Stimulated activated naive B cell treated with anti-CD40 and anti-IgM and Interleukin-4, amounts not matched to agents 10 μg/mL and 1 μg/mL and 100 μg/mL, for 72 hours (primary cell): ENCODE data around the gene COX7A2L.

Experiments
- ATAC-seq, 2 donors: fragments of 150-1000 bp; cut with Tn5 transposase; replicated peaks; 2 replicates each; pipeline ENCODE4 v1.10.0; 2021; ENCODE audit warnings: moderate library complexity in 1 of 2
- DNase-seq: peaks from one replicate; pipeline ENCODE4 v3.0.0; 2021
- H3K27ac Mint-ChIP-seq: one replicate; pipeline ENCODE4 v1.8.0; 2022; ENCODE audit warnings: mild to moderate bottlenecking, mixed read lengths
- H3K27me3 Mint-ChIP-seq, 2 donors: one replicate each; pipeline ENCODE4 v1.8.0; 2022; ENCODE audit warnings: mixed read lengths in 2 of 2
- H3K36me3 Mint-ChIP-seq, 2 donors: one replicate each; pipeline ENCODE4 v1.8.0; 2022; ENCODE audit warnings: mixed read lengths in 2 of 2, mild to moderate bottlenecking in 1 of 2
- H3K4me1 Mint-ChIP-seq, 2 donors: one replicate each; pipeline ENCODE4 v1.8.0; 2022; ENCODE audit warnings: mixed read lengths in 2 of 2, mild to moderate bottlenecking in 1 of 2
- H3K4me3 Mint-ChIP-seq, 2 donors: one replicate each; pipeline ENCODE4 v1.8.0; 2022; ENCODE audit warnings: mild to moderate bottlenecking in 2 of 2, mixed read lengths in 2 of 2, moderate library complexity in 1 of 2
- H3K9me3 Mint-ChIP-seq, 2 donors: one replicate each; pipeline ENCODE4 v1.8.0; 2022; ENCODE audit warnings: mixed read lengths in 2 of 2, mild to moderate bottlenecking in 1 of 2

The COX7A2L gene

DNA sequence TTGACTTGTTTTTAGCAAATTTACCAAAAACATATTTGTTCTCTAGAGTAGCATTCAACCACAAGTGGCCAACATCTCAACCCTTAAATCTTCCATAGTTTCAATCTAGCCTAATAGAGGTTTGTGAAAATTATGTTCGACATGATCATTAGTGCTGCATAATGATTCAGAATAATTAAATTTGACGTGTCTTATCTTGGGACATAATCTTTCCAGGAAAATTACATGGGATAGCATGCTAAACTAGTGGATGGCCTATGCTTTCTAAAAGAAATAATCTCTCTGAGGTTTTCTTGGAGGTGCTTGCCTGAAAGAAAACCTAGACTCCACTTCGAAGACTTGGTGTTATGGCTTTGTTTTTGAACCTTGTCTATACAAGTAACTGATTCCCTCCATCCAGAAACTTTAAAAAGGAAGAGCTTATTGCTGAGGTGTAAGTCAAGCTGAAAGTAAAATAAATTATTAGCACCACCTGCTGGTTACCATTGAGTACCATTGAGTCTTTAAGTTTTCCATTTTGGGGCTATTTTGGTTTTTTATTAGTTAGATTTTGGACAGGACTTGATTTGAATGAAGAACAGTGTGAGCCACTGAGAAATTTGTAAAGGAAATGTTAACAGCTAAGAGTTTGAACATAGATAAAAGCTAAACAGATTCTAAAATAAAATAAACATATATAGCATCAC lies 32.7 kb downstream of the COX7A2L start:
- no peaks in the 10 kb centered on the region for H3K27me3 Mint-ChIP-seq
- DNase-seq (no peak), ATAC-seq (peak in 1 of 2 donors; percentile 47)
- no peaks in the 10 kb centered on the region for H3K9me3 Mint-ChIP-seq
- no peak overlapping the region for H3K27ac Mint-ChIP-seq
- no peak overlapping the region for H3K4me3 Mint-ChIP-seq
- H3K36me3 Mint-ChIP-seq = peaks cover 22 to 32% of the 10 kb centered on the region in 2 donors
- no peaks in the 10 kb centered on the region for H3K4me1 Mint-ChIP-seq

DNA sequence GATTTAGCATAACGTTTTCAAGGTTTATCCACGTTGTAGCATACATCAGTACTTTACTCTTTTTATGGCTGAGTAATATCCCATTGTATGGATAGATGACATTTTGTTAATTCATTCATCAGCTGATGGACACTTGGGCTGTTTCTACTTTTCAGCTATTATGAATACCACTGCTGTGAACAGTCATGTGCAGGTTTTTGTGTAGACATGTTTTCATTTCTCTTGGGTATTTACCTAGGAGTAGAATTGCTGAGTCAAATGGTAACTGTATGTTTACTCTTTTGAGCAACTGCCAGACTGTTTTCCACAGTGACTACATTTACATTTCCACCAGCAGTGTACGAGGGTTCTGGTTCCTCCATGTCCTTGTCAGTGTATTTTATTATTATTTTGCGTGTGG lies 33.9 kb downstream of the COX7A2L start:
- Mint-ChIP-seq H3K4me1 (no peaks in the 10 kb centered on the region), H3K9me3 (no peaks in the 10 kb centered on the region), H3K27me3 (no peaks in the 10 kb centered on the region), H3K27ac (peak overlapping the region; percentile 31), H3K36me3 (peaks cover 15 to 33% of the 10 kb centered on the region in 2 donors), H3K4me3 (no peak overlapping the region)
- no peak for ATAC-seq
- DNase-seq = no peak

DNA sequence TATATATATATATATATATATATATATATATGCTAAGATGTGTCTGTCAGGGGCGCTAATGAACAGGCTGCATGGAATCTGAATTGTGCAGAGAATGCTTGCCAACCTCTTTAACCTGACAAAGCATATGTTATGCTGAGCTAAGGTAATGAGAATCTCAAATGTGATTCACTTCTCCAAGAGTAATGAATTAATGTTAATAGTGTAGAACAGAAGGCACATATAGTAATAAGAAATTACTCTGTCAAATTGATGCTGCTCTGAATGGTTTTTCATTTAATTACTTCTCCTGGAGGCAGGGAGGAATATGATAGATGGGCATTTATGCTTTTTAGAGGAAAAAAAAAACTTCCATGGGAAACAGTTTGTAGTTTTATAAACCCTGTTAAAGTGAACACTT lies 35.4 kb downstream of the COX7A2L start:
- DNase-seq = no peak
- no peak overlapping the region for H3K27ac Mint-ChIP-seq
- H3K36me3 Mint-ChIP-seq = peaks cover 15 to 36% of the 10 kb centered on the region in 2 donors

DNA sequence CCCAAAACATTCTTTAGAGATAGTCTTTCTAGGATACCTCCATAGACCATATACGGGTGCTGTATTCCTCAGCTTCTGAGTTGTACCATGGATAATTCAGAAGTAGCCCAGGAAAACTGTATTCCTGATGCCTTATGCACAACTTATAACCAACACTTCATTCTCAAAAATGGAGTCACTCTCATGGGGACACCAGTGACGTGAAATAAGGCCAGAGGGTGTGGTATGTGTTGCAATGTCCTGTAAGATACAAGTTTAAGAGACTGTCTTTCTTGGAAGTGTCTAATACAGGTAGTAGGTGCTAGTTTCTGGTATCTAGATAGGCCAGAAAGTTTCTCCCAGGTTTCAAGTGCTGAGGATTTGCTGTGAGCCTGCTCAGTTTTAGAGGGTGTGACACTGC lies 36.1 kb downstream of the COX7A2L start:
- Mint-ChIP-seq H3K4me3 (no peak overlapping the region), H3K27ac (no peak overlapping the region), H3K4me1 (no peaks in the 10 kb centered on the region), H3K27me3 (no peaks in the 10 kb centered on the region), H3K9me3 (no peaks in the 10 kb centered on the region), H3K36me3 (peaks cover 15 to 35% of the 10 kb centered on the region in 2 donors)
- ATAC-seq (no peak), DNase-seq (no peak)

More for the DNA sequence above, 35.4 kb downstream of the COX7A2L start:
- Mint-ChIP-seq H3K9me3 (no peaks in the 10 kb centered on the region), H3K27me3 (no peaks in the 10 kb centered on the region), H3K4me1 (no peaks in the 10 kb centered on the region), H3K4me3 (no peak overlapping the region)
- no peak for ATAC-seq

DNA sequence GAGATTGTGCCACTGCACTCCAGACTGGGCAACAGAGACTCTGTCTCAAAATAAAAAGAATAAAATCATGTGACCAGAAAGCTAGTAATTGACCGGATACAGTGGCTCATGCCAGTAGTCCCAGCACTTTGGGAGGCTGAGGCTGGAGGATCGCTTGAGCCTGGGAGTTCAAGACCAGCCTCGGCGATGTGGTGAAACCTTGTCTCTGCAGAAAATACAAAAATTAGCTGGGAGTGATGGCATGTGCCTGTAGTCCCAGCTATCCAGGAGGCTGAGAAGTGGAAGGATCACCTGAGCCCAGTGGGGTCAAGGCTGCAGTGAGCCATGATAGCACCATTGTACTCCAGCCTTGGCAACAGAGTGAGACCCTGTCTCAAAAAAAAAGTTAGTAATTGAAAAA lies 36.8 kb downstream of the COX7A2L start:
- no peaks in the 10 kb centered on the region for H3K4me1 Mint-ChIP-seq
- no peaks in the 10 kb centered on the region for H3K27me3 Mint-ChIP-seq
- DNase-seq (no peak), ATAC-seq (no peak)
- H3K27ac Mint-ChIP-seq = peak overlapping the region; percentile 9
- peaks cover 13 to 29% of the 10 kb centered on the region in 2 donors for H3K36me3 Mint-ChIP-seq
- H3K4me3 Mint-ChIP-seq = no peak overlapping the region
- H3K9me3 Mint-ChIP-seq = no peaks in the 10 kb centered on the region

DNA sequence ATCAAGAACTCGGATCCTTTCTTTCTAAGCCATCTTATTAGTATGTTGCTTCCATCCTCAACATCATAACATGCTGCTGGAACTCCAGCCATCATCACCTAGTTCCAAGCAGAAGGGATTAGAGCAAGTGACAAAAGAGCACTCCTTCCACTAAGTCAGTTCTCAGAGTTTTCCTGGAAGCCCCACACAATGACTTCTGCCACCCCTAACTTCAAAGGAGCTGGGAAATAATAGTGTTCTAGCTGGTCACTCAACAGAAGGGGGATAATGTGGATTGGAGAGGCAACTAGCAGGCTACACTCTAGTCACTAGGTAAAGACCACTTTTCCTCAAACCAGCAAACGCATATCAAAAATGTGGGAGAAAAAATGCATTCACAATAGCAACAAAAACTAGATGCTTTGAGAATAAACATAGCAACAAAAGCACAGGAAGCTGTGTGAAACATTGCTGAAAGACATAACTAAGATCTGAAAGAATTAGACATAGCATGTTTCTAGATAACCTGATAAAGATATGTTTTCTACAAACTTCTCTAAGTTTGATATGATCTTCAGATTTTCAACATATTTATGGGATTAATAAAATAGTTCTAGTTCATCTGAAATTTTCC lies 39.5 kb downstream of the COX7A2L start:
- H3K4me1 Mint-ChIP-seq = no peaks in the 10 kb centered on the region
- no peak overlapping the region for H3K4me3 Mint-ChIP-seq
- no peaks in the 10 kb centered on the region for H3K27me3 Mint-ChIP-seq
- DNase-seq = no peak
- peaks cover 20 to 37% of the 10 kb centered on the region in 2 donors for H3K36me3 Mint-ChIP-seq
- H3K27ac Mint-ChIP-seq = no peak overlapping the region
- no peak for ATAC-seq
- no peaks in the 10 kb centered on the region for H3K9me3 Mint-ChIP-seq

DNA sequence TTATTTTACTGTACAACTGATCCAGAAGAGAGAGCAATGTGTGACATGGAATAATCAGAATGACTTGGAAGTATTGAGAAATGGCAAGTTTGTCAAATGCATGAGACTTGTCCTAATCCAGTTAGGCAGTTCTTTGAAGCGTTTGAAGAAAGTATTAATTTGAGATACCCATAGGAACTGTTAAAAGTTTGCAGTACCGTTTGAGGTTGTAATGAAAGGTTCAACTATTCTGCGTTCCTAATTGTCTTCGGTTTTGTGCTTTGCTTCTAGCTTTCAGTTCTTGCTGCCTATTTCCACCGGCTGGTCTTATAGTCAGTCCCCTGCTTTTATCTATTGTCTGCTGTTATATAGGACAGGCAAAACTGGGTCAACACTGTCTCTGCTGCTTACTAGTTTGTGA lies 41.8 kb downstream of the COX7A2L start:
- peaks cover 27 to 45% of the 10 kb centered on the region in 2 donors for H3K36me3 Mint-ChIP-seq
- H3K4me3 Mint-ChIP-seq = no peak overlapping the region
- H3K4me1 Mint-ChIP-seq = peaks cover 0 to 5% of the 10 kb centered on the region in 2 donors
- no peaks in the 10 kb centered on the region for H3K27me3 Mint-ChIP-seq
- no peak overlapping the region for H3K27ac Mint-ChIP-seq
- no peak for DNase-seq
- no peak for ATAC-seq
- H3K9me3 Mint-ChIP-seq = no peaks in the 10 kb centered on the region

DNA sequence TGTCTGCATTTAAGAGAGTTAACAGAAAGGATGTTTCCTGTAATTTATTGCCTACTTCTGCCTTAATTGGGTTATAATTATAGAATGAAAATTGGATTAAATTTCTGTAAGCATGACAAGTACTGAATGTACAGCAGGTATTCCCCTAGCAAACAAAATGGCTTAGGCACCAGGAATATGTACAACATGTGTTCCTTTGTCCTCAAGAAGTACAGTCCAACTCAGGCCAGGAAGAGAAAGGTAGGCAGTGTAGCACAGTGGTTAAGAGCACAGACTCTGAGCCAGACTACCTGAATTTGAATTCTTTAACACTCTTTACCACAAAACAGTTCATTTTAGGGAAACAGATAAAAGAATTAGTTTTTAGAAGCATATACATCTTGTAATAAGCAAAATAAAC lies 43.1 kb downstream of the COX7A2L start:
- H3K9me3 Mint-ChIP-seq = no peaks in the 10 kb centered on the region
- no peak overlapping the region for H3K4me3 Mint-ChIP-seq
- H3K27ac Mint-ChIP-seq = no peak overlapping the region
- ATAC-seq (no peak), DNase-seq (no peak)
- H3K4me1 Mint-ChIP-seq = peaks cover 0 to 5% of the 10 kb centered on the region in 2 donors
- peaks cover 23 to 39% of the 10 kb centered on the region in 2 donors for H3K36me3 Mint-ChIP-seq
- no peaks in the 10 kb centered on the region for H3K27me3 Mint-ChIP-seq

DNA sequence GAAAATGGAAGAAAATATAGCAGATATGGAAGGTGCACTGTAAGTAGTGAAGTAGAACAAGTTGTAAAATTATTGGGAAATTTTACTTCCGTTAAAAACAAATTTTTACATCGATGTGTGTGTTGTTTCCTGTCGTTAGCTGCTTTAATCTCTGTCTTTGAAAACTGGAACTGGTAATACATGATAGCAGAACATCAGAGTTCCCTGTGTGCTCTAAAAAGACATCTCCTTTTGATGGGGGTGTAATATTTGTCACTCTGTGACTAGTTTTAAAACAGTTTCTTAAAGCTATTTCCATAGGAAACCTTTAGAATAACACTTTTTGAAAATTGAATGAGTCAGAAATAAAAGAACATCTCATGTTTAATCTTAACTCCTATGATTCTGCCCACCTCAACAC lies 43.5 kb downstream of the COX7A2L start:
- H3K4me3 Mint-ChIP-seq = no peak overlapping the region
- peaks cover 0 to 5% of the 10 kb centered on the region in 2 donors for H3K4me1 Mint-ChIP-seq
- peaks cover 23 to 35% of the 10 kb centered on the region in 2 donors for H3K36me3 Mint-ChIP-seq
- no peaks in the 10 kb centered on the region for H3K27me3 Mint-ChIP-seq
- no peaks in the 10 kb centered on the region for H3K9me3 Mint-ChIP-seq
- ATAC-seq (no peak), DNase-seq (no peak)
- no peak overlapping the region for H3K27ac Mint-ChIP-seq

DNA sequence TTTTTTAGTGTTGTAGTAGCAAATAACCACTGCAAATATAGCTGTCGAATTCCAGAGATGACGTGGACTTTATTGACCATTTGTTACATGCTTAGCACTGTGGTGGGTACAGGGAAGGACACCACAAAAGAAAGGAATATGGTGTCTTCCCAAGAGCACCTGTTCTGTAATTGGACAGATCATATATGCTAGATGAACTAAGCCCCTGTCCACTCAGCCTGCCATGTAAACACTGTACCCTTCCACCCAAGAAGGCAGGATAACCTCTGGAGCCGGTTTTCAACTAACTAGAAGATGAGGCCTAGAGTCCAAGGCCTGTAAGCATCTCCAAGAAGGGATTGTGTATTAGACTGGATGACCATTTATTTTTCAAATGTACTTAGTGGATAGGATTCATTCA lies 44.1 kb downstream of the COX7A2L start:
- no peak for DNase-seq
- Mint-ChIP-seq H3K27ac (no peak overlapping the region), H3K4me3 (no peak overlapping the region), H3K9me3 (no peaks in the 10 kb centered on the region), H3K36me3 (peaks cover 24 to 32% of the 10 kb centered on the region in 2 donors), H3K27me3 (no peaks in the 10 kb centered on the region), H3K4me1 (peaks cover 0 to 5% of the 10 kb centered on the region in 2 donors)
- ATAC-seq = no peak

DNA sequence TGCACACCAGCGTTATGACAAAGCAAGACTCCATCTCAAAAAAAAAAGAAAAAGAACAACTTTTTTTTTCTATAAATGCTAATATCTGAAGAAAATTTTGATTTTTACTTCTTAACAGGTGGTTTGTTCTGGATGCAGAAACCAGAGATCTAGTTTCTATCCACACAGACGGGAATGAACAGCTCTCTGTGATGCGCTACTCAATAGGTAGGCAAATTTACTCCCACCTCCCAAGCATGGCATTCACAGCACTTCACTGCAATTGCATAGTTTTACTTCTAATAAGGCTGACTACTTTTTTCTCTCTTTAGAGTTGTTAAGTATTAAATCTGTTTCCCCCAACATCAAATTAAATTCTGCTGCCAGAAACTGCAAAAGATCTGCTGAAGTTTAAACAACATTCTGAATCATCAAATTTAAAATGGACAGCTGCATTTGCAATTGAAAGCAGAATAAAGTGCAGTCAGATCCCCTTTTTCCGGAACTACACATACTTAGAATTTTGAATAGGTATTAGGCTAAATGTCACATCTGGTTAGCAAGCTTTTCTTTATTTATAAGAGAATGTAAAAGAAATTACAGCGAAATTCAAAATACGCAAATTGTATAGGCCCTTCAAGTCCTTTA lies 45.1 kb downstream of the COX7A2L start:
- Mint-ChIP-seq H3K9me3 (no peaks in the 10 kb centered on the region), H3K27me3 (no peaks in the 10 kb centered on the region), H3K27ac (no peak overlapping the region), H3K4me1 (peaks cover 0 to 5% of the 10 kb centered on the region in 2 donors), H3K4me3 (no peak overlapping the region), H3K36me3 (peaks cover 24 to 28% of the 10 kb centered on the region in 2 donors)
- no peak for ATAC-seq
- no peak for DNase-seq

DNA sequence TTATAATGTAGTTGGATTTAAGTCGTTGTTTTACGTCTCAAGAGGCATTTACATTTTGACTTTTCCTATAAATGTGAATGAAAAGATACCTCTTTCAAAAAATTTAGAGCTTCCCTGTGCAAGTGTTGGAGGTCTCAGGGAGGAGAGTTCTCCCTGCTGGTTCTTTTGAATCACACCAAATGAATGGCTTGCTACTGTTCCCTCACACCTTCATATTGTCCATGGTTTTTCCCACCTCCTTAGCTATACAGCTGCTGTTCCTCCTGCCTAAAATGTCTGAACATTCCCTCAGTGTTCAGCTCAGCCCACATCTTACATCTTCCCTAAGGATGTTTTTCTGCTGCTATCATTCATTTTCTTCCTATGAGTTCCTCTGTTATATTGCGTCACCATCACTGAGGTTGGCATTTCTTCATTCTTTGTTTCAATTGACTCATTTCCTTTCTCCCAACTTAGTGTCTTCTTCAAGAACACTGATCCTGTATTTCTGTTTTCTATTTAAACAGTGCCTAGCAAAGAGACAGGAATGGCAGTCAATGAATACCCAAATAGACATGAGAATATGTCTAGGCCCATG lies 46.0 kb downstream of the COX7A2L start:
- H3K36me3 Mint-ChIP-seq = peaks cover 20 to 27% of the 10 kb centered on the region in 2 donors
- DNase-seq = no peak
- no peak overlapping the region for H3K4me3 Mint-ChIP-seq
- H3K4me1 Mint-ChIP-seq = peaks cover 0 to 5% of the 10 kb centered on the region in 2 donors
- no peak for ATAC-seq
- H3K27me3 Mint-ChIP-seq = no peaks in the 10 kb centered on the region
- no peak overlapping the region for H3K27ac Mint-ChIP-seq
- no peaks in the 10 kb centered on the region for H3K9me3 Mint-ChIP-seq

DNA sequence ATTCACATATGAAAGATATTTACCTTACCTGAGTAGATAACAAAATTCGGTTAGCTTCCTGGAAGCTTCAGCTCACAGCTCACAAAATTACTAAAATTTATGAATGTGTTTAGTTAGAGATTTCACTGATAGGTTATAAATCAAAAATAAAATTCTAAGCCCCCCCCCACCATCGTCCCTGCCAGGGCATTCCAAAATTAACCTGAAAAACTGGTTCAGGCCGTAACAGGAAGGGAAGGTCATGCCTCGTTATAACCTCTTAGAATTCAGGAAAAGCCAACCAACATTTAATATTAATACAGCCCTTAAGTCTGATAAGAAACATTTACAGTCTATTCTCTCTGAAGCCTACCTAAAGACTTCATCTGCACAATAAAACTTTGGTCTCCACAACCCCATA lies 48.9 kb downstream of the COX7A2L start:
- Mint-ChIP-seq H3K27ac (peak overlapping the region; percentile 71), H3K36me3 (peaks cover 14 to 26% of the 10 kb centered on the region in 2 donors), H3K27me3 (no peaks in the 10 kb centered on the region), H3K4me1 (peaks cover 0 to 5% of the 10 kb centered on the region in 2 donors), H3K4me3 (no peak overlapping the region), H3K9me3 (no peaks in the 10 kb centered on the region)
- DNase-seq (no peak), ATAC-seq (no peak)

DNA sequence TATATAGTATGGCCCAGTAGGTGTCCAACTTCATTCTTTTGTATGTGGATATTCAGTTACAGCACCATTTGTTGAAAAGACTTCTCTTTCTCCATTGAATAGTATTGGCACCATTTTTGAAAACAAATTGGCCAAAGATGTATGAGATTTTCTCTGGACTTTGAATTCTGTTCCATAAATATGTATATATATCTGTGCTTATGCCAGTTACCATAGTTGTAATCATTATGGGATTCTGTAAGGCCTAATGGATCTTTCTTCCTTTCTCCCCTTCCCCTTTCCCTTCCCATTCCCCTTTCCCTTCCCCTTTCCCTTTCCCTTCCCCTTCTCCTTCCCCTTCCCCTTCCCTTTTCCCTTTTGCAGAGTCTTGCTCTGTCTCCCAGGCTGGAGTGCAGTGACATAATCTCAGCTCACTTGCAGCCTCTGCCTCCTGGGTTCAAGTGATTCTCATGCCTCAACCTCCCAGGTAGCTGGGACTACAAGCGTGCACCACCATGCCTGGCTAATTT lies 51.0 kb downstream of the COX7A2L start:
- H3K4me3 Mint-ChIP-seq = no peak overlapping the region
- peaks cover 0 to 5% of the 10 kb centered on the region in 2 donors for H3K4me1 Mint-ChIP-seq
- no peaks in the 10 kb centered on the region for H3K9me3 Mint-ChIP-seq
- peaks cover 16 to 30% of the 10 kb centered on the region in 2 donors for H3K36me3 Mint-ChIP-seq
- H3K27me3 Mint-ChIP-seq = no peaks in the 10 kb centered on the region
- ATAC-seq (no peak), DNase-seq (no peak)
- no peak overlapping the region for H3K27ac Mint-ChIP-seq
